ENCODE data around the gene C12orf43.

The C12orf43 gene

GRCh38 chr12:120997448-120997847, 18.8 kb downstream of the C12orf43 start:
- Histone ChIP-seq H3K4me1 (ENCODE audit: insufficient read depth, low read length) (no peaks in the 10 kb centered on the region), H3K9me3 (ENCODE audit: control insufficient read depth, insufficient read depth, low read length) (no peaks in the 10 kb centered on the region), H3K36me3 (ENCODE audit: insufficient read depth, low read length) (no peaks in the 10 kb centered on the region), H3K9ac (ENCODE audit: low read depth, low read length) (no peak overlapping the region)

- Histone ChIP-seq H3K9me3 (ENCODE audit: control insufficient read depth, insufficient read depth, low read length) (no peaks in the 10 kb centered on the region), H3K4me1 (ENCODE audit: insufficient read depth, low read length) (no peaks in the 10 kb centered on the region), H3K9ac (ENCODE audit: low read depth, low read length) (no peak overlapping the region), H3K36me3 (ENCODE audit: insufficient read depth, low read length) (no peaks in the 10 kb centered on the region)
These were observed 20.0 kb downstream of the C12orf43 start for GRCh38 chr12:120996133-120996746.

GRCh38 chr12:120994589-120995337, 21.5 kb downstream of the C12orf43 start:
- no peaks in the 10 kb centered on the region for H3K36me3 ChIP-seq (ENCODE audit: insufficient read depth, low read length)
- no peaks in the 10 kb centered on the region for H3K9me3 ChIP-seq (ENCODE audit: control insufficient read depth, insufficient read depth, low read length)
- no peaks in the 10 kb centered on the region for H3K4me1 ChIP-seq (ENCODE audit: insufficient read depth, low read length)
- no peak overlapping the region for H3K9ac ChIP-seq (ENCODE audit: low read depth, low read length)

- H3K9ac ChIP-seq (ENCODE audit: low read depth, low read length): no peak overlapping the region
- H3K36me3 ChIP-seq (ENCODE audit: insufficient read depth, low read length): no peaks in the 10 kb centered on the region
- no peaks in the 10 kb centered on the region for H3K4me1 ChIP-seq (ENCODE audit: insufficient read depth, low read length)
- no peaks in the 10 kb centered on the region for H3K9me3 ChIP-seq (ENCODE audit: control insufficient read depth, insufficient read depth, low read length)
These were observed 22.2 kb downstream of the C12orf43 start for GRCh38 chr12:120994059-120994458.

GRCh38 chr12:120993496-120993895, 22.8 kb downstream of the C12orf43 start:
- Histone ChIP-seq H3K9ac (ENCODE audit: low read depth, low read length) (no peak overlapping the region), H3K9me3 (ENCODE audit: control insufficient read depth, insufficient read depth, low read length) (no peaks in the 10 kb centered on the region), H3K36me3 (ENCODE audit: insufficient read depth, low read length) (no peaks in the 10 kb centered on the region), H3K4me1 (ENCODE audit: insufficient read depth, low read length) (no peaks in the 10 kb centered on the region)

- Histone ChIP-seq H3K36me3 (ENCODE audit: insufficient read depth, low read length) (no peaks in the 10 kb centered on the region), H3K9ac (ENCODE audit: low read depth, low read length) (no peak overlapping the region), H3K9me3 (ENCODE audit: control insufficient read depth, insufficient read depth, low read length) (no peaks in the 10 kb centered on the region), H3K4me1 (ENCODE audit: insufficient read depth, low read length) (no peaks in the 10 kb centered on the region)
These were observed 23.3 kb downstream of the C12orf43 start for GRCh38 chr12:120992989-120993388.

GRCh38 chr12:120991965-120992364, 24.3 kb downstream of the C12orf43 start:
- Histone ChIP-seq H3K9me3 (ENCODE audit: control insufficient read depth, insufficient read depth, low read length) (no peaks in the 10 kb centered on the region), H3K36me3 (ENCODE audit: insufficient read depth, low read length) (no peaks in the 10 kb centered on the region), H3K4me1 (ENCODE audit: insufficient read depth, low read length) (no peaks in the 10 kb centered on the region), H3K9ac (ENCODE audit: low read depth, low read length) (no peak overlapping the region)

GRCh38 chr12:120990487-120991055, 25.7 kb downstream of the C12orf43 start:
- Histone ChIP-seq H3K4me1 (ENCODE audit: insufficient read depth, low read length) (no peaks in the 10 kb centered on the region), H3K36me3 (ENCODE audit: insufficient read depth, low read length) (no peaks in the 10 kb centered on the region), H3K9me3 (ENCODE audit: control insufficient read depth, insufficient read depth, low read length) (no peaks in the 10 kb centered on the region), H3K9ac (ENCODE audit: low read depth, low read length) (no peak overlapping the region)

GRCh38 chr12:120989687-120990086, 26.6 kb downstream of the C12orf43 start:
- Histone ChIP-seq H3K36me3 (ENCODE audit: insufficient read depth, low read length) (no peaks in the 10 kb centered on the region), H3K9me3 (ENCODE audit: control insufficient read depth, insufficient read depth, low read length) (no peaks in the 10 kb centered on the region), H3K4me1 (ENCODE audit: insufficient read depth, low read length) (no peaks in the 10 kb centered on the region), H3K9ac (ENCODE audit: low read depth, low read length) (no peak overlapping the region)

GRCh38 chr12:120988658-120989057, 27.6 kb downstream of the C12orf43 start:
- Histone ChIP-seq H3K9ac (ENCODE audit: low read depth, low read length) (no peak overlapping the region), H3K4me1 (ENCODE audit: insufficient read depth, low read length) (0 out of 2 replicates have a peak, but pooled peaks cover 6% of the 10 kb centered on the region), H3K9me3 (ENCODE audit: control insufficient read depth, insufficient read depth, low read length) (no peaks in the 10 kb centered on the region), H3K36me3 (ENCODE audit: insufficient read depth, low read length) (no peaks in the 10 kb centered on the region)

- H3K9me3 ChIP-seq (ENCODE audit: control insufficient read depth, insufficient read depth, low read length): no peaks in the 10 kb centered on the region
- H3K4me1 ChIP-seq (ENCODE audit: insufficient read depth, low read length): 0 out of 2 replicates have a peak, but pooled peaks cover 6% of the 10 kb centered on the region
- H3K9ac ChIP-seq (ENCODE audit: low read depth, low read length): no peak overlapping the region
- no peaks in the 10 kb centered on the region for H3K36me3 ChIP-seq (ENCODE audit: insufficient read depth, low read length)
These were observed 28.1 kb downstream of the C12orf43 start for GRCh38 chr12:120988234-120988633.

GRCh38 chr12:120984351-120984898, 31.9 kb downstream of the C12orf43 start:
- peaks cover 6% of the 10 kb centered on the region; the same call in 1 of the 2 replicates for H3K4me1 ChIP-seq (ENCODE audit: insufficient read depth, low read length)
- H3K9ac ChIP-seq (ENCODE audit: low read depth, low read length): no peak overlapping the region
- H3K9me3 ChIP-seq (ENCODE audit: control insufficient read depth, insufficient read depth, low read length): no peaks in the 10 kb centered on the region
- no peaks in the 10 kb centered on the region for H3K36me3 ChIP-seq (ENCODE audit: insufficient read depth, low read length)

GRCh38 chr12:120983759-120984158, 32.5 kb downstream of the C12orf43 start:
- no peaks in the 10 kb centered on the region for H3K9me3 ChIP-seq (ENCODE audit: control insufficient read depth, insufficient read depth, low read length)
- H3K4me1 ChIP-seq (ENCODE audit: insufficient read depth, low read length): peaks cover 6% of the 10 kb centered on the region; the same call in 1 of the 2 replicates
- H3K36me3 ChIP-seq (ENCODE audit: insufficient read depth, low read length): no peaks in the 10 kb centered on the region
- H3K9ac ChIP-seq (ENCODE audit: low read depth, low read length): no peak overlapping the region

- peaks cover 6% of the 10 kb centered on the region; the same call in 1 of the 2 replicates for H3K4me1 ChIP-seq (ENCODE audit: insufficient read depth, low read length)
- H3K9ac ChIP-seq (ENCODE audit: low read depth, low read length): no peak overlapping the region
- H3K9me3 ChIP-seq (ENCODE audit: control insufficient read depth, insufficient read depth, low read length): no peaks in the 10 kb centered on the region
- no peaks in the 10 kb centered on the region for H3K36me3 ChIP-seq (ENCODE audit: insufficient read depth, low read length)
These were observed 33.6 kb downstream of the C12orf43 start for GRCh38 chr12:120982659-120983058.
